ENCODE measurements around the gene PLEKHN1. TPM values are rescaled to one million over a fixed set of nuclear protein-coding genes. Genes with fewer than 3 reads are reported as not detected.

The PLEKHN1 gene
- total RNA-seq, 1 donor, result 0.54 TPM

GRCh38 chr1:1019122-1019999 lies 53.1 kb downstream of the PLEKHN1 start:
- H3K4me3 ChIP-seq (ENCODE audit: low read depth, low read length), result peak overlapping the region; percentile 63
- peak; percentile 50 for TF ChIP-seq CTCF (IDR thresholded peaks at IDR 0.05; ENCODE audit: insufficient read depth, low read length)
- peak; percentile 72 for DNase-seq (ENCODE audit: low read depth)

GRCh38 chr1:1020000-1020404 lies 53.7 kb downstream of the PLEKHN1 start, which contains the start of gene AGRN:
Gene AGRN, plus strand, starts transcription at chr1:1020120. Its CDS starts 53 bp downstream, at chr1:1020173.
- TF ChIP-seq CTCF (IDR thresholded peaks at IDR 0.05; ENCODE audit: insufficient read depth, low read length), result no peak
- peak within 1 kb of the TSS; percentile 68 for H3K4me3 ChIP-seq (ENCODE audit: low read depth, low read length)
- no peak for DNase-seq (ENCODE audit: low read depth)

DNA sequence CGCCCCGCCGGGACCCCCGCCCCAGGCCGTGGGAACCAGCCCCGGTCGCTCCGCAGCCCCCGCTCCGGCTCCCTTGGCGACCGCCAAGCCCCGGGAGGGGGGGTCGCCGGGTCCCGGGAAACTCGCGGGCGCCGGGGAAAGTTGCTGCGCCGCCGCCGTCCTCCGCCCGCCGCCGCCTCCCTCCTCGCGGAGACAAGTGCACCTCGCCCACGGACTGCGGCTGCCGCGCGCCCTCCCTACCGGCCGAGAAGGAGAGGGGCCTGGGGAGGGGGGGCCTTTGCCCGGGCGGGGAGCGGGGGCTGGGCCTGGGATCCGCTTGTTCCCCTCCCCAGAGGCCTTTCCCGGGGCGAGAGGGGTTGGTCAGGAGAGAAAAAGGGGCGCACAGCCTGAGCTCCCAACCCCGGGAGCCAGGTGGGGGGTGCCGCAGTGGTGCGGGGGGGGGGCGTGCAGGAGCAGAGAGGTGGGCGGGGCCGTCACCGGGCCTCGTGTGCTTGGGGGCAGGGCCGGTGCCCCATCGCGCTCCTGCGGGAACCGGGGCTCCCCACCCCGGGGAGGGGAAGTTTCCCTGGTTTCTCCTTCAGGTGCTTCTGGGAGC lies 54.2 kb downstream of the PLEKHN1 start:
- H3K4me3 ChIP-seq (ENCODE audit: low read depth, low read length), result peak overlapping the region; percentile 68
- no peak for TF ChIP-seq CTCF (IDR thresholded peaks at IDR 0.05; ENCODE audit: insufficient read depth, low read length)
- DNase-seq (ENCODE audit: low read depth), result no peak

DNA sequence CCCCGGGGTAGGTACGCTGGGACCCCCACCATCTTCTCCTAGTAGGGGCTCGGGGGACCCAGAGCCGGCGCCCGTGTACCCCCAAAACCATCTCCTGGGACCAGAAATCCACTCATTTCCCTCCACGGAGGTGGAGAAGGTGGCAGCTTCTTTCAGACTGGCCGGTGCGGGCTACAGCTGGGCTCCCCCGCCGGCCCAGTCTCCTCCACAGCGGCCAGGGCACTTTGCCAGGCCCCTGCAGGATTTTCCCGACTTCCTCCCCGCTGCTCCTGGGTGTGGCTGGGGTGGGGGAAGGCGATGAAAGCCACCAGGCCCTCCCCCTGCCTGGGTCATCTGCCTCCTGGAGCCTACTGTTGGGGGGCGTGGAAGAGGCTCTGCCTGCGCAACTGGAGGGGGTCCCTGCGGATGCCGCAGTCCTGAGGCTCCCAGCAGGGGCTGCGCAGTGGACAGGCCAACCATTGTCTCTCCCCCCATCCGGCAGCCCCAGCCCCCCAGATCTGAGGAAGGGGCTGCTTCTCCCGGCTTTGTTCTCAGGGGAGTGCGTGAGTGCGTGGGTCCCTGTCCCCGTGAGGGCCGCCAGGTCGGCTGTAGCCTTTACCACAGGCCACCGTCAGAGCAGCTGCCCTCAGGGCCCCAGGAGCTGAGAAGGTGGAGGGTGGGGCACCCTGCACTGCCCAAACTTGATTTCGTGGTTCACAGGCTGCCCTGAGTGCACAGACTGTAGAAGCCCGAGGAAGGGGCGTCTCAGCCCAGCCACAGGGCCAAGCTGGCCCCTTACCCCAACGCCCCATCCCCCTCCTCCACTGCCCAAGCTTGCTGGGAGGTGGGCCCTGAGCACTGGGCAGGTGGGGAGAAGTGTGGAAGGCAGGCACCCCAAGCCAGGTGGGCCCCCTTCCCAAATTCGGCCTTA lies 55.0 kb downstream of the PLEKHN1 start:
- peak; percentile 64 for DNase-seq (ENCODE audit: low read depth)
- H3K4me3 ChIP-seq (ENCODE audit: low read depth, low read length), result peak overlapping the region; percentile 55
- no peak for TF ChIP-seq CTCF (IDR thresholded peaks at IDR 0.05; ENCODE audit: insufficient read depth, low read length)

DNA sequence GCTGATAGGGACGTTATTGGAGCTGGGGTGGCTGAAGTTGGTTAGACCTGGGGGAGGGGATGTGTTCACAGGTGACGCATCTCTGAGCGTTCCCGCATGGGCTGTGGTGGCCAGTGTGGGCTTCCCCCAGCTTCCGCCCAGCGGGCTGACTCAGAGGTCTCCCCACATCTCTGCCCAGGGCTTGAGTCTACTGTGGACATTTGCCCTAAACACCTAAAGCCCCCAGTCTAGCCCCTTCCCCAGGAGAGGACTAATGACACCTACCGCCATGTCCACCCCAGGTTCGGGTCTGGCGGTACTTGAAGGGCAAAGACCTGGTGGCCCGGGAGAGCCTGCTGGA lies 55.6 kb downstream of the PLEKHN1 start:
- DNase-seq (ENCODE audit: low read depth), result no peak
- H3K4me3 ChIP-seq (ENCODE audit: low read depth, low read length), result no peak overlapping the region
- TF ChIP-seq CTCF (IDR thresholded peaks at IDR 0.05; ENCODE audit: insufficient read depth, low read length), result no peak

GRCh38 chr1:1022302-1023009 lies 56.2 kb downstream of the PLEKHN1 start:
- TF ChIP-seq CTCF (IDR thresholded peaks at IDR 0.05; ENCODE audit: insufficient read depth, low read length), result no peak
- no peak for DNase-seq (ENCODE audit: low read depth)
- no peak overlapping the region for H3K4me3 ChIP-seq (ENCODE audit: low read depth, low read length)

All from fibroblast of the aortic adventitia (primary cell).